D721Med (cell line): ENCODE results near the gene NANOS3.

Experiments used
- DNase-seq: peaks from one replicate; pipeline ENCODE4 v3.0.0; 2011; ENCODE audit warnings: low spot score; ENCODE audit not compliant: insufficient read length
- FAIRE-seq: peaks from 2 replicates; lab custom pipeline; 2011; peaks lifted over from hg19 to GRCh38; lab: Jason Lieb, UNC
- TF ChIP-seq, protein P1 (sequence below): IDR thresholded peaks from 2 replicates; pipeline ENCODE4 v1.5.1; 2012; ENCODE audit warnings: mild to moderate bottlenecking, control low read depth; ENCODE audit not compliant: insufficient read depth; ENCODE audit errors: missing control alignments

The NANOS3 gene

DNA sequence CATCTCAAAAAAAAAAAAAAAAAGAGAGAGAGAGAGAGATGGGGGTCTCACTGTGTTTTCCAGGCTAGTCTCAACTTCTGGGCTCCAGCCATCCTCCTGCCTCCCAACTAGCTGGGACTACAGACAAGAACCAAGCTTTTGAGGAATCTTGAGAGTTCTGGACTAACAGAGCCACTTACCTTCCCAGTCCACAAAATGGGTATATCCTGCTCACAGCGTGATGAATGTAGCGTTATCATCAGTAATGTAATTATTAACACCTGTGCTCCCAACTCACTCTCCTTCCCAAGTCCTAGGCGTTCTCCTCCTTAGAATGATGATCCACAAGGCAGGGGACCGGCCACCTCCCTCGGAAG is 4.6 kb upstream of the NANOS3 start:
- DNase-seq (no peak), FAIRE-seq (no peak)
- TF ChIP-seq, protein P1, sequence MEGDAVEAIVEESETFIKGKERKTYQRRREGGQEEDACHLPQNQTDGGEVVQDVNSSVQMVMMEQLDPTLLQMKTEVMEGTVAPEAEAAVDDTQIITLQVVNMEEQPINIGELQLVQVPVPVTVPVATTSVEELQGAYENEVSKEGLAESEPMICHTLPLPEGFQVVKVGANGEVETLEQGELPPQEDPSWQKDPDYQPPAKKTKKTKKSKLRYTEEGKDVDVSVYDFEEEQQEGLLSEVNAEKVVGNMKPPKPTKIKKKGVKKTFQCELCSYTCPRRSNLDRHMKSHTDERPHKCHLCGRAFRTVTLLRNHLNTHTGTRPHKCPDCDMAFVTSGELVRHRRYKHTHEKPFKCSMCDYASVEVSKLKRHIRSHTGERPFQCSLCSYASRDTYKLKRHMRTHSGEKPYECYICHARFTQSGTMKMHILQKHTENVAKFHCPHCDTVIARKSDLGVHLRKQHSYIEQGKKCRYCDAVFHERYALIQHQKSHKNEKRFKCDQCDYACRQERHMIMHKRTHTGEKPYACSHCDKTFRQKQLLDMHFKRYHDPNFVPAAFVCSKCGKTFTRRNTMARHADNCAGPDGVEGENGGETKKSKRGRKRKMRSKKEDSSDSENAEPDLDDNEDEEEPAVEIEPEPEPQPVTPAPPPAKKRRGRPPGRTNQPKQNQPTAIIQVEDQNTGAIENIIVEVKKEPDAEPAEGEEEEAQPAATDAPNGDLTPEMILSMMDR, result no peak

DNA sequence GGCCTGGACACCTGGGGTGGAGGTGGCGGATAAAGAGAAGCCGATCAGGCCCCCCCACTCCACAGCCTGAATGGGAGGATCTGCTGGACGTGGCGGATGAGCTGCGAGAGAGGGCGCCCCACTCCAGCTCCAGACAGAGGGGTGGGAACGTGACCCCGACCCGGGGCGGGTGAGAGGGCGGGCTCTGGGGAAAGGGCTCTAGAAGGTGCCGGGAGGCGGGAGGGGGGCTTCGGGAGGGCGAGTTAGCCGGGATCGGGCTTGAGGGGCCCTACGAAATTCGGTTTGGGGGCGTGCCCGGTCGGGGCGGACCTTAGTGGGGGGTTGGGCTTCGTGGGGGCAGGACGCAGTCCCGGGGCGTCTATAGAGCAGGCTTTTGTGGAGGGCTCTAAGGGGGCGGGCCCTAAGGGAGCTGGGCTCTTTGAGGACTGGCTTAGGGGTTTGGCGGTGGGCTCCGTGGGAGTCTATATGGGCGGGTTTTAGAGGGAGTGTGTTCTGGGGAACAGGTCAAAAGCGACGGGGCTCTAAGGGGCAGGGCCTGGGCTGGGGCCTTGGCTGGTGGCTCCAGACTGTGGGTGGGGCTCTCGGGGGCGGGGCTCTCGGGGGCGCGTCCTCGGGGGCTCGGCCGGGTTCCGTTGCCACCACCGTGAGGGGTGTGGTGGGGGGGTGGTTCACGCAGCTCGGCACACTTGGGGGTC is 4.1 kb upstream of the NANOS3 start:
- FAIRE-seq, result no peak
- TF ChIP-seq, protein P1, result no peak
- DNase-seq, result no peak

DNA sequence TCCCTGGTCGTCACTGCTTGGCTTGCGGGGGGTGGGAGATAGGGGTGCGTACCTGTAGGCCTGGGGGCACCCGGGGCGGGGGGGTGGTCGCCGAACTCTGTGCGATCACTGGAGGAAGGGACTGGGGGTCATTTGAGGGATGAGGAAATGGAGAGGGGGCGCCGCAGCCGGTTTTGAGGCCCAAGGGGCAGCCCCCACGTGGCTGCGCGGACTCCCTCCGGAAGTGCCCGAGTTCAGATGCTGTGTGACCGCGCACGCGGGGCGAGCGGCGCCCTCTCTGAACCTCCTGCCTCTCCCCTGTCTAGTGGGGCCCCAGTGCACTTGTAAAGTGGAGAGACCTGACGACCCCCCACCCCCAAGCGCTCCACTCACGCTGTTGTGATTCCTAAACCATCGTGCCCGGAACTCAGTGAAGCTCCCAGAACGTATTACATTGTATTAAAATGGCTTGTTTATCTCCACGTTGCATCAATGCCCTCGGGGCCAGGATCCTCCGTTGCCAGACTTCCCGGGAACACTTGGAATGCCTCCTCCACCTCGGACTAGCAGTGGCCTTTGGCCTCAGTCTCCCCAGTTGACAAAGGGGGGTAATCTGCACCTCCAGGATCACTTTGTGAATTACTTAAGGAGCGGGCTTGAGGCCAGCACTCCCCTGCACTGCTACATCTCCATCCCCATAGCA is 3.0 kb upstream of the NANOS3 start:
- no peak for DNase-seq
- TF ChIP-seq, protein P1, result no peak
- FAIRE-seq, result no peak

DNA sequence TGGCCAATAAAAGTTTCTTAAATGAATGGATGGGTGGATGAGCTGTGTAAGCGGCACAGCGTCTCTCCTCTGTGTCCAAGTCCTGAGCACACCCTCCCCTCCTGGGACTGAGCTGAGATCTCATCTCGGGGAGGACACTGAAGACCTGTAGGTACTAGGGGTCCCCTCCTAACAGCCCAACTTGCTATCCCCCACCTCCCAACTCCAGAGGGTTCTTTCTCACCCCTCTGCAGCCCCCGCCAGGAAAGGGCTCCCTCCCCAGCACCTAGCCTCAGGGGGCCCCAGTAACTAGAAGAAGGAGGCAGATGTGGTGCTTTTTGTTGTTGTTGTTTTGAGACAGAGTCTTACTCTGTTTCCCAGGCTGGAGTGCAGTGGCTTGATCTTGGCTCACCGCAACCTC is 1.1 kb upstream of the NANOS3 start:
- TF ChIP-seq, protein P1, result no peak
- FAIRE-seq, result no peak
- no peak for DNase-seq

DNA sequence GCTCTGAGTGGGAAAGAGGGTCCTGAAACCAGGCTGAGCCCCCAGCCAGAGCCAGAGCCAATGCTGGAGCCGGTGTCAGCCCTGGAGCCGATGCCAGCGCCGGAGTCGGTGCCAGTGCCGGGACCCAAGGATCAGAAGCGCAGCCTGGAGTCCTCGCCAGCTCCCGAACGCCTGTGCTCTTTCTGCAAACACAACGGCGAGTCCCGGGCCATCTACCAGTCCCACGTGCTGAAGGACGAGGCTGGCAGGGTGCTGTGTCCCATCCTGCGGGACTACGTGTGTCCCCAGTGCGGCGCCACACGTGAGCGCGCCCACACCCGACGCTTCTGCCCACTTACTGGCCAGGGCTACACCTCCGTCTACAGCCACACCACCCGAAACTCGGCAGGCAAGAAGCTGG is 369 bp downstream of the NANOS3 start:
- TF ChIP-seq, protein P1, result no peak
- FAIRE-seq (no peak), DNase-seq (no peak)

DNA sequence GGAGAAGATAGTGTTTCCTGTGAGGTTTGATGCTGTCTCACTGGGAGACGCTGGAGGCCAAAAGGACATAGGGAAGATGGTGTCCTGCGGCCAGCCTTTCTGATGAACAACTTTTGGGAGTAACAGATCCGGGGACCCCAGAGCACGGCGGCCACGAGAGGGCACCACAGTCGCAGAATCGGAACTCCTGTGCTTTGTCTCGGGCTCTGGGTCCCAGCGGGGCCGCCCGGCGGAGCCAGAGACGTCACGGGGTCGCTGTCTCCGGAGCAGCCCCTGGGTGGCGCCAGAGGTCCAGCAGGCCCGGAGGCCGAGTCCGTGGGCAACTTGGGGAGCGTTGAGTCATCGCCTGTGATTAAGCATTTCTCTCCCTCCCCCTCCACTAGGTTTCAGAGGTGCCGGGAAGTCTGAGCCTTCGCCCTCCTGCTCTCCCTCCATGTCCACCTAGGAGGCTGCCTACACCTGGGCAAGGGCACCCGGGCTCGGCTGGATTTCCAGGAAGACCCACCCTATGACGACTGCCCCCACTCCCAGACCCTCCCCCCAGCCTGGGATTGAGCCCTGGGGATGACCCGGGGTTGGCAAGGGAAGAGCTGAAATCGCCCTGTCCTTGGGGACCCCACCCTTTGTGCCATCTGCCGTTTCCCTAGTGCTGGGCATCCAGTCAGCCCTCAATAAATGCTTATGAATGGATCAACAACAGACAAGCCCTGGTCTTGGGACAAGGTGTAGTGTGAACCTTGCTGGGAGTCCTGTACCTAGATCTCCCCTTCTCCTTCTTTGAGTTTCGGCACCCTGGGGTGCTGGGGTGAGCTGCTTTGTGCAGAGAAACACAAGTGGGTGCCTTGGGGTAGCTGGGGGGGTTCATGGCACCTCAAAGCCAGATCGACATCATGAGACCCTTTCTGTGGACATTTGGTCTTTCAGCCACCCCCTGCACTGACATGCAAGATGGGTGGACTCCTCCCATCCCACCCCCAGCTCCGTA is 3.4 kb downstream of the NANOS3 start:
- FAIRE-seq (no peak), DNase-seq (peak; percentile 97)
- TF ChIP-seq, protein P1, result peak; percentile 84
